GM21381 (cell line): ENCODE results near the gene MRNIP.
"Not testable (repeated sequence)": the region's sequence is repeated elsewhere in the genome, so short reads cannot be mapped to it uniquely, and the experiment has no call there.

Experiments
- ATAC-seq: cut with Tn5 transposase; IDR thresholded peaks from one replicate; pipeline ENCODE4 v1.9.1; 2021; ENCODE audit warnings: mild to moderate bottlenecking, moderate library complexity; ENCODE audit not compliant: unreplicated experiment

MRNIP gene

DNA sequence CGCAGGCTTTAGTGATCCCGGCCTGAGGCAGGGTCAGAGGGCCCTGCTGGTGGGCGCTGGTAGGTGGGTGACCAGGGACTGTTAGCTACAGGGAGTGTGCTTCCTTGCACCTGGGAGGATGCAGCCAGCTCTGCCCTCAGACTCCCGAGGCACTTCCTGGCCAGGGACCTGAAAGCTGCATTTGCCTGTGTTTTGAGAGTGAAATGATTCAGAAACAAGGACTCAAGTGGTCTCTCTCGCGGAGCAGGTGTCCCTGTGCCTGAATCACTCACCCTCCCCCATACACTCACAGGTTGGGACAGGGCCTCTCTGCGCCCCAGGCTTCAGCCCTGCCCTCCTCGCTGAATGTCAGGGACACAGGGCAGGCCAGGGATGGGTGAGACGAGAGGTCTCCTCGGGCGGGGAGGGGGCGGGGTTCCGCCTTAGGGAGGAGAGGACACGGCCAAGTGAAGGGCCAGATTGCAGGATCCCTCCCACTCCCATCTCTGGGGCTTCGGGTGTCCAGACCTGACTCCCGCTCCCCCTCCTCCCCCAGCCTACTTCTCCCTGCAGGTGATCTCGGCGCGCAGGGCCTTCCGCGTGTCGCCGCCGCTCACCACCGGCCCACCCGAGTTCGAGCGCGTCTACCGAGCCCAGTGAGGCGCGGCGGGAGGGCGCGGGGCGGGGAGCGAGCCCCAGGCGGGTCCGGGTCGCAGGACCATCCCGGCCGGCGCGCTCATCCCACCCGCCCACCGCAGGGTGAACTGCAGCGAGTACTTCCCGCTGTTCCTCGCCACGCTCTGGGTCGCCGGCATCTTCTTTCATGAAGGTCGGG lies 63.4 kb downstream of the MRNIP start:
- no peak for ATAC-seq

DNA sequence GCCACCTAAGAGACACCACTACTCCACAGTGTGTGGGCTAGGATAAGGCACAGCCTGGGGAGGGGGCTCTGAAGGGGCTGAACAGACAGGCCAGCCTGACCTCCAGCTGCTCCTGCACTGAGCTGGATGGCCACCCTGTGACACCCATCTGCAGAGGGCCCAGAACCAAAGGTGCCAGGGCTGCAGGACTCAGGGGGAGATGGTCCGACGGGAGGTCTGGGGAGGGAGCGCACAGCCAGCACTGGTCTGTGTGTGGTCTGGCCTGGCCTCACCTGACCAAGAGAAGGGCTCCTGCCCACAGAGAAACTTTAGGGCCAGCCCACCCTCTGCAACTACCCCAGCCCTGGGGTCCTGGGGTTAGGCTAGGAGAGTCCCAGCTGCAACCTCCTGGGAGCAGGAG lies 64.0 kb downstream of the MRNIP start:
- ATAC-seq, result no peak

DNA sequence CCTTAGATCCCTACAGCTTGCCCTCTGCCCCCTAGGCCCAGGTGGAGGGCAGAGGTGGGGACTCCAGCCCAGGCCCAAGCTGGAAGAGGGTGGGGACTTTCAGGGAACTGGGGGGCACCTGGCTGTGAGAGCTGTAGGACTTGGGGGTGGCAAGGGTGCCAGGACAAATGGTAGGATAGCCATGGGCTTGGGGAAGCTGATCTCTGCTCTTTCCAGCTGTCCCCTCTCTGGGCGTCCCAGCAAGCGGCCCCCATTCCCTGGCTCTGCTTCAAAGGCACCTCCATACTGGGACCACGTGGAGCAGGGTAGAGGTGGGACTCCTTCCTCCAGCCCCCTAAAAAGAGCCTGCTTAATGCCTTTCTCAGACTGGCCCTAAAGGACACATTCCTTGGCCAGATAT lies 64.4 kb downstream of the MRNIP start:
- no peak for ATAC-seq

DNA sequence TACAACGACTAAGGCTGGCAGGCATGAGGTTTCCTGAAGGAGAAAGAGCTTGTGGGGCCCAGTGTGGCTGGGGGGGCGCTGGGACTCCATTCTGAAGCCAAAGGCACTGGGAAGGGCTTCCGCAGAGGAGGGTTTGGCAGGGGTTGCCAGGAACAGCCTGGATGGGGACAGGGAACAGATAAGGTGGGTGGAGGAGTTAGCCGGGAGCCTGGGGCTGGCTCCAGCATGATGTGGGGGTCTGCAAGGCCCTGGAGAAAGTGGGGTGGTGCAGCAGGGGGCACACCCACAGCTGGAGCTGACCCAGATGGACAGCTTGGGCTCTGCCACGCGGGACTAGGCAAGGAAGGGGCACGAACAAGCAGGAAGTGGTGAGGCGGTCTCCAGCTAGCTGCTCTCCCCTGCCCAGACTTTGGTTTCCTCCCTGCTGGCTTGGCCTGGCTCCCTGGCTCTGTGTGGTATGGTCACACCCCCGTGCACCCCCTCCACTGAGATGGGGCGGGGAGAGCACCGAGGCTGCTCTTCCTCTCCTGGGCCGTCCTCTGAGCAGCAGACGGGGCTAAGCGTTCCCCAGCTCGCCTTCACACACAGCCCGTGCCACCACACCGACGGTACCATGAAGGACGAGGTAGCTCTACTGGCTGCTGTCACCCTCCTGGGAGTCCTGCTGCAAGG lies 65.0 kb downstream of the MRNIP start, which contains the start of gene LTC4S:
LTC4S (plus strand) TSS at position 519 of the 672 bp plus-strand sequence; CDS start at position 614, 95 bp downstream.
- no peak for ATAC-seq

DNA sequence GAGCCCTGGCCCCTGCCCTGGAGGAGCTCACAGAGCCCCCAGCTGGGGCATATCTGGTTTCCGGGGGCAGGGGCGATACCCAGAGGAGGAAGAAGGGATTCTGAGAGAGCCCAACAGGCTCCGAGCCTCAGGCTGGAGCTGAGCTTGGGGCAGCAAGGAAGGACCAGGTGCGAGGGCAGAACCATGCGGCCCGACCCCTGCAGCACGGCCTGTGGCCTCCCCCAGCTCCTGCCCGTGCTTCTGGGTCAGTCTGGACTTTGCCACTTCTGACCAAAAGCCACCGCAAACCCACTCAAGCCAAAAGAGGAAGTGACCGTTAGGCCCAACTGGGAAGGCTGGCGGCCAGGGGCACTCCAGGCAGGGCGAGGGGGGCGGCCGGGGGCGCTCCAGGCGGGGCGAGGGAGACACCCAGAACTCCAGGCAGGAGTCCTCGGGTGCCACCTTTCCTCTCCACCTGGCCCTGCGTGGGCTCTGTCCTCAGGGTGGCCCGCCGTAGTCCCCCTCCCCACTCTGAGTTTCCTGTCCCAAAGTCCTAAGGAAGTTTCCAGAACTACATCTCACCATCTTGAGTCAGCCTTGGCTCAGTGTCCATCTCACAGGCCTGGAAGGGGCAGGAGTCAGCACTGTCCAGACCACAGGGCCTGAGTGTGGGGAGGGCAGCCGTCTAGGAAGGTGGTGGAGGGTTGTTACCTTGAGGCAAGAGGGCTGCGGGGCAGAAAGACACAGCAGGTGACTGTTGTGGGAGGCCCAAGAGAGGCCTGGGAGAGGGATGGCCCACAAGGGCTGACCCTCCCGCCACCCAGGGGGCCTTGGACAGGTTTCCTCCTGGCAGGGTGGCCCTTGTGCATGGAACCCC lies 65.8 kb downstream of the MRNIP start:
- ATAC-seq, result no peak

DNA sequence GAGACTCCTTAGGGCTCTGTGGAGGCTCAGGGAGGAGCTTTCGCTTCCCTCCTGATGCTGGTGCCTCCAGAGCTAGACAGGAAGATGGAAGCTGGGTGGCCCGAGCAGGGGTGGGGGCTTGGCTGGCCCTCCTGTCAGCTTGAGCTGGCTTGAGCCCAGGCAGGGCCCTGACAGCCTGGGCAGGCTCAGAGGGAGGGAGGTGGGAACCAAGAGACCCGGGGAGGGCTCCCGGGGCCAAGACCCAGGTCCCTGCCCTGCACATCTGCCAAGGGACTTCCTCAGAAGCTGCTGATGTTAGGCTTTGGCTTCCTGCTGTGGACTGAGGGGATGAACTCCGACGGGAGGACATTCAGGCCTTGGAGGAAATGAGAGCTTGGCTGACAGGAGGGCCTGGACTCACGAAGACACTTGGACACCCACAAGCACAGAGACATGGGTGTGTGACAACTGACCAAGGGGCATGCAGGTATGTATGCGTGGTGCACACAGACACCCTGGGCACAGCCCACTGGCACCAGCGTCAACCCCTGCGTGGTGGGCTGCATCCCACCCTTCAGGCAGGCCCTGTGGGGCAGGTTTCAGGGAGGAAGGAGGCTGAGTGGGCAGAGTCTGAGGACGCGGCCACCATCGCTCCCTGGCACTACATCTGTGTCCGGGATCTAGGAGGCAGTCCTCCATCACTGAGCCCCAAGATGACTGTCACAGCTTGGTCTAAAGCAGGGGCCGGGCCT lies 66.6 kb downstream of the MRNIP start:
- ATAC-seq, result no peak

DNA sequence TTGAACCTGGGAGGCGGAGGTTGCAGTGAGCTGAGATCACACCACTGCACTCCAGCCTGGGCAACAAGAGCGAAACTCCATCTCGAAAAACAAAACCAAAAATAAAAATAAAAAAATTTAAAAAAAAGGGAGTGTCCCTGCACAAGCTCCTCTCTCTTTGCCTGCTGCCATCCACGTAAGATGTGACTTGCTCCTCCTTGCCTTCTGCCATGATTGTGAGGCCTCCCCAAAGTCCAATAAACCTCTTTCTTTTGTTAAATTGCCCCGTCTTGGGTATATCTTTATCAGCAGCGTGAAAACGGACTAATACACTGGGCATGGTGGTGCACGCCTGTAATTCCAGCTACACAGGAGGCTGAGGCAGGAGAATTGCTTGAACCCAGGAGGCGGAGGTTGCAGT lies 69.3 kb downstream of the MRNIP start:
- not testable (repeated sequence) for ATAC-seq

DNA sequence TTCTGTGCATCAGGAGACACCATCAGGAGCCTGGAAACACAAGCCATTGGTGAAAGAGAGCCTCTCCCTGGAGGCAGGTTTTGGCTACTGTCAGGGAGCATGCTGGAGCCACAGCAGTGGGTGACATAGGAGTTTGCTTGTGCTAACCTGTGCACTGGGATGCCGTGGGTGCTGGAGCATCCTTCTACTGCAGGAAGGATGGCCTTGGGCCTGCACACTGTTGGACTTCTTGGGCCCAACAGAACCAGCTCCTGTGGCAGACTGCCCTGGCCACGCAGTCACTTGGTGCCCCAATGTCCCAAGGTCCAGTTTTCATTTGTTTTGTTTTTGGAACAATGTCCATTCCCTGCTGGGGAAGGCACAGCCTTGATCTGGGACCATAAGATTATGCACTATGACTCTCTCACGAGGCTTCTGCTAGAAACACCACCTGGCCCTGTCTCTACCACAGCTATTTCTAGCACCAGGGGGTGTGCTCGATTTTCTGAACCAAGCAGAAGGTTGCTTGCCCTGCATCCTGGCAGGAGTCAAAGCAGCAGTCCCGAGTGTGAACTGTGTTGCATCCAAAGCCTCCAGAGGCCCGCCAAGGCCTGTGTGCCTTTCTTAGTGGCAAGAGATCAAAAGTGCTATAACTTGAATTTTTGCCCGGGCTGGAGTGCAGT lies 70.3 kb downstream of the MRNIP start:
- no peak for ATAC-seq
